Uterus (tissue), 4 donors: ENCODE data around the gene ARHGEF19. TPM values are rescaled to one million over a fixed set of nuclear protein-coding genes. Genes with fewer than 3 reads are reported as not detected.

Experiments
- DNase-seq, 2 donors: peaks; one replicate each; pipeline ENCODE4 v3.0.0-alpha.2; 2019 to 2020
- H3K27ac ChIP-seq, 2 donors: fragments of 200-600 bp; sonication (generic); 1 replicate in 1 of 2; 2 replicates in 1 of 2; pipeline ENCODE4 v1.5.1; 2016 to 2018
- H3K27me3 ChIP-seq, 2 donors: fragments of 200-600 bp; sonication (generic); one replicate each; pipeline ENCODE4 v1.5.1; 2018 to 2019; ENCODE audit warnings: control low read depth in 1 of 2
- H3K36me3 ChIP-seq, 2 donors: fragments of 200-600 bp; sonication (generic); one replicate each; pipeline ENCODE4 v1.5.1; 2019; ENCODE audit warnings: control low read depth in 1 of 2
- H3K4me1 ChIP-seq, 2 donors: fragments of 200-600 bp; sonication (generic); one replicate each; pipeline ENCODE4 v1.5.1; 2018 to 2019; ENCODE audit warnings: control low read depth in 1 of 2
- H3K4me3 ChIP-seq, 2 donors: fragments of 200-600 bp; sonication (generic); 1 replicate in 1 of 2; 2 replicates in 1 of 2; pipeline ENCODE4 v1.5.1; 2018 to 2019; ENCODE audit warnings: mild to moderate bottlenecking in 1 of 2
- H3K9me3 ChIP-seq, 2 donors: fragments of 200-600 bp; sonication (generic); one replicate each; pipeline ENCODE4 v1.5.1; 2019; ENCODE audit warnings: control low read depth in 1 of 2
- POLR2A ChIP-seq, 2 donors: fragments of 450-650 bp; IDR thresholded peaks; one replicate each; pipeline ENCODE4 v1.6.1; 2016; ENCODE audit warnings: antibody characterized with exemption in 2 of 2, mild to moderate bottlenecking in 1 of 2, moderate library complexity in 1 of 2
- intact Hi-C: fragments of 100-400 bp; cut with DNase I; formaldehyde crosslinking; loops from one replicate; pipeline ENCODE4 v1.15.1; 2023; ENCODE audit warnings: low total_unique reads
- total RNA-seq, 4 donors: library from RNA; depleted of rRNA in 3 of 4; stranded (reverse); fragments of >200 nt in 3 of 4; gene quantifications; one replicate each; pipeline versions ENCODE4 v1.1.0 to v1.2.4, GENCODE V29; 2014 to 2023
- TF ChIP-seq, protein P1 (sequence below), 4 experiments: fragments of 200-600 bp in 2 of 4; fragments of 450-650 bp in 2 of 4; sonication (generic) in 2 of 4; IDR thresholded peaks; one replicate each; pipeline ENCODE4 v1.5.1; 2016 to 2019; ENCODE audit warnings: antibody characterized with exemption in 4 of 4, mild to moderate bottlenecking in 2 of 4, moderate library complexity in 1 of 4
- donor health status: DM: yes; HTN: yes; CAD: no.

ARHGEF19 gene
- total RNA-seq, 4 donors from 2014 or later = 3.6 to 26.8 (median 12.2) TPM

DNA sequence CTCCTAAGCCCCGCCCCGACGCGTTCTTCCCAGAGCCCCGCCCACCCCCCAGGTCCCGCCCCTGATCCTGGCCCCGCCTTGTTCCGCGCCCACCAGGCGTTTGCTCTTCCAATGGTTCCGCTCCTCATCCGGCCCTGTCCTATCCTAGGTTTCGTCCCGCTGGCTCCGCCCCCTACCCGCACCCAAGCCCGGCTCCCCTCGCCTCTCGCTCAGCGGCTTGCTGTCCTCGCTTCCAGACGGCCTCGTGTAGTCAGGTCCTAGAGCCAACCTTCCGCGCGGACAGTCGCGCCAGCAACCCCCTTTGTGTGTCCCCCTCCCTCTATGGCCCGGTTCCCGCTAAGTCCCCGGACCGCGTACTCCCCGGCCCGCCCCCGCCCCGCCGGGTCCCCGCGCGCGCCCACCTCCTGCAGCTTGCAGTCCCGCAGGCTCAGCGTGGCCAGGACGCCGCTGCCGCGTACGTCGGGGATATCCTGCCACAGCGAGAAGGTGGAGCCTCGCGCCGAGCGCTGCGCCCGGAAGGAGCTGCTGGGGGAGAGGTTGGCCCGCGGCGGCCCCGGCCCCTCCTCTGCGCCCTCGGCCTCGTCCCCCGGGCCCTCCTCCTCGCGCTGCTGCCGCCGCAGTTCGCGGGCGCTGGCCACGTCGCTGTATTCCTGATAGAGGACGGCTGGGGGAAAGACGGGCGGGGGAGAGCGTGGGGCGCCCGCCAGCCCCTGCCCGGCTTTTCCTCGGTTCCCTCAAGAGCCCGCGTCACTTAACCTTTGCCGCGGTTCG lies 5.7 kb downstream of the ARHGEF19 start:
- peak overlapping the region; percentile 90 to 97 for H3K27ac ChIP-seq
- H3K4me1 ChIP-seq = peaks cover 0 to 7% of the 10 kb centered on the region in 2 donors
- peak; percentile 98 to 99 for DNase-seq
- intact Hi-C loops = loop anchor here (10.0 kb wide), 1 partner anchor 158 kb away; the partner anchor contains the start of gene SZRD1
- no peaks in the 10 kb centered on the region for H3K36me3 ChIP-seq
- no peaks in the 10 kb centered on the region for H3K9me3 ChIP-seq
- peak overlapping the region; percentile 53 to 58 for H3K4me3 ChIP-seq
- H3K27me3 ChIP-seq = no peaks in the 10 kb centered on the region
- TF ChIP-seq POLR2A (IDR thresholded peaks at IDR 0.05) = peak; percentile 83 to 85
- TF ChIP-seq, protein P1, sequence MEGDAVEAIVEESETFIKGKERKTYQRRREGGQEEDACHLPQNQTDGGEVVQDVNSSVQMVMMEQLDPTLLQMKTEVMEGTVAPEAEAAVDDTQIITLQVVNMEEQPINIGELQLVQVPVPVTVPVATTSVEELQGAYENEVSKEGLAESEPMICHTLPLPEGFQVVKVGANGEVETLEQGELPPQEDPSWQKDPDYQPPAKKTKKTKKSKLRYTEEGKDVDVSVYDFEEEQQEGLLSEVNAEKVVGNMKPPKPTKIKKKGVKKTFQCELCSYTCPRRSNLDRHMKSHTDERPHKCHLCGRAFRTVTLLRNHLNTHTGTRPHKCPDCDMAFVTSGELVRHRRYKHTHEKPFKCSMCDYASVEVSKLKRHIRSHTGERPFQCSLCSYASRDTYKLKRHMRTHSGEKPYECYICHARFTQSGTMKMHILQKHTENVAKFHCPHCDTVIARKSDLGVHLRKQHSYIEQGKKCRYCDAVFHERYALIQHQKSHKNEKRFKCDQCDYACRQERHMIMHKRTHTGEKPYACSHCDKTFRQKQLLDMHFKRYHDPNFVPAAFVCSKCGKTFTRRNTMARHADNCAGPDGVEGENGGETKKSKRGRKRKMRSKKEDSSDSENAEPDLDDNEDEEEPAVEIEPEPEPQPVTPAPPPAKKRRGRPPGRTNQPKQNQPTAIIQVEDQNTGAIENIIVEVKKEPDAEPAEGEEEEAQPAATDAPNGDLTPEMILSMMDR (IDR thresholded peaks at IDR 0.05) = peak in 1 of 4 experiments; percentile 3

DNA sequence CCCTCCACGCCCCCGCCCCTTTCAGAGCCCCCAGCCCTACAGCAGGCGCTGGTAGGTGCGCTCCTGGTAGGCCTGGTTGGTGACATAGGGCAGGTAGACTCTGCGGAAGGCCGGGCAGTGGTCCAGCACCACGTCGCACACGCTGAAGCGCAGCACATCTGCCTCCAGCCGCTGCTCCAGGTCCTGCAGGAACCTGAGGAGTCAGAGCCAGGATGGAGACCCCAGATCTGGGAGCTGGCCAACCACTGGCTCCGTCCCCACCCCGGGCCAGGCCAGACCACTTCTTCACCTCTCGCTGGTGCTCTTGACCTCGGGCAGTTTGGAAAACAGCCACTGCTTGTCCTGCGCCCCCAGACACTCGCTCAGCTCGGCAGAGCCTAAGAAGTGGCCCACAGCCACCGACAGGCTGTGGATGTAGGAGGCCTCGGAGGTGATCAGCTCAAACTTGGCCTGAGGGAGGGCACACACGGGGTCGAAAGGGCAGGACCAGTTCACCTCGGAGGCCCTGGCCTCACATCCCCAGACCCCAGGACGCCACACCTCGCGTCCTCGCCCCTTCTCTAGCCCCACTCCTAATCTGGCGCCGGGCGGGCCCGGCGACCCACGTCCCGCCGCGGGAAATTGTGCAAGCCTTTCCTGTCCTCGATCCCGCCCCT lies 6.4 kb downstream of the ARHGEF19 start:
- H3K27ac ChIP-seq = peak overlapping the region; percentile 90 to 97
- no peaks in the 10 kb centered on the region for H3K27me3 ChIP-seq
- peak overlapping the region; percentile 46 to 53 for H3K4me3 ChIP-seq
- no peaks in the 10 kb centered on the region for H3K36me3 ChIP-seq
- peaks cover 0 to 7% of the 10 kb centered on the region in 2 donors for H3K4me1 ChIP-seq
- peak in 1 of 2 donors; percentile 67 for DNase-seq
- intact Hi-C loops = loop anchor here (10.0 kb wide), 1 partner anchor 159 kb away; the partner anchor contains the start of gene SZRD1
- no peak for TF ChIP-seq POLR2A (IDR thresholded peaks at IDR 0.05)
- TF ChIP-seq, protein P1 (IDR thresholded peaks at IDR 0.05) = no peak
- H3K9me3 ChIP-seq = no peaks in the 10 kb centered on the region

DNA sequence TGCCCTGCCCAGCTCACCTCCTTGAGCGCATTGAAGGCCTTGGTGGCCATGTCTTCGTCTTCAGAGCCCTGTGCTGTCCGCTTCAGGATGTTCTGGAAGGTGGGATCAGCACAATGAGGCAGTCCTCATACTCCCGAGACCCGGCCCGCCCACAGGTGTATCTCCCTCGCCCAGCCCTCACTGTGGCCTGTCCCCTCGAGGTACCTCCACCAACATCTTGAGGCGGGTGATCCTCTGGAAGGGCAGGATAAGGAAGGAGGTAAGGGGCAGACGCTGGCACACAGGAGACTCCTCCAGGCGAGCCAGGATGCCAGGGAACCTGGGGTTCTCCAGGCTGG lies 7.1 kb downstream of the ARHGEF19 start:
- DNase-seq = peak in 1 of 2 donors; percentile 48
- H3K9me3 ChIP-seq = no peaks in the 10 kb centered on the region
- no peak for TF ChIP-seq POLR2A (IDR thresholded peaks at IDR 0.05)
- TF ChIP-seq, protein P1 (IDR thresholded peaks at IDR 0.05) = no peak

DNA sequence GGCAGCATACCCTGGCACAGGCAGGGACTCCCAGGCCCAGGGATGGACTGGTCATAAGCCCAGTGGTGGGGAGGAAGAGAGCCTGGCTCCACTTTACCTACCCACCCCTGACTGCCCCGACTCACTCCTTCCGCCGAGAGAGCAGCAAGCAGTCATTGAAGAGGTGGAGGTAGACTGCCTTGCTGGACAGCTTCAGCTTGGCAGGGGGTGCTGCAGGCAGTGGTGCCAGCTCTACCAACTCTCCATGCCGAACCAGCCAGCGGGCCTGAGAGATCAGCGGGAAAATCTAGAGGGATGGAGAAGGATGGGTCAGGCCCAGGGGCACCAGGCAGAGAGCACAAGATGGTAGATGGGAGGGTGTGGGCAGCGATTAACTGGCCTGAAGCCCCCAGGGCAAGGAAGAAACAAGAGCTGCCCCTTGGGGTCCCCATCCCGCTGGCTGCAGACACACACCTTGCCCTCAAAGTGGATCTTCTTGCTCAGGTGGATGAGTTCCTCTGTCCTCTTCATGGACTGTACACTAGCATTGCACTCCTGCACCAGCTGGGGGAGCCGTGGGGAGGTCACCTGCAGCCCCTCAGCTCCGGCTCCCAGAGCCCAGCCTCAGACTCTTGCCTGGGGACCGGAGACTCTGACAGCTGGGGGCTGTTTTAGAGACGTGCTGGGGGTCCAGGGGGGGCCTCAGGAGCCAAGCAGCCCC lies 7.7 kb downstream of the ARHGEF19 start:
- Histone ChIP-seq H3K9me3 (no peaks in the 10 kb centered on the region), H3K27ac (peak overlapping the region in 1 of 2 donors; percentile 97), H3K4me1 (peaks cover 0 to 7% of the 10 kb centered on the region in 2 donors), H3K4me3 (no peak overlapping the region), H3K36me3 (no peaks in the 10 kb centered on the region), H3K27me3 (no peaks in the 10 kb centered on the region)
- intact Hi-C loops = loop anchor here (10.0 kb wide), 1 partner anchor 160 kb away; the partner anchor contains the start of gene SZRD1
- DNase-seq = peak in 1 of 2 donors; percentile 53
- TF ChIP-seq POLR2A (IDR thresholded peaks at IDR 0.05) = no peak
- TF ChIP-seq, protein P1 (IDR thresholded peaks at IDR 0.05) = peak in 3 of 4 experiments; percentile 14 to 42 (median 18)

More for the DNA sequence above, 7.1 kb downstream of the ARHGEF19 start:
- intact Hi-C loops = loop anchor here (10.0 kb wide), 1 partner anchor 159 kb away; the partner anchor contains the start of gene SZRD1
- no peak overlapping the region for H3K4me3 ChIP-seq
- H3K27me3 ChIP-seq = no peaks in the 10 kb centered on the region
- H3K36me3 ChIP-seq = no peaks in the 10 kb centered on the region
- peaks cover 0 to 7% of the 10 kb centered on the region in 2 donors for H3K4me1 ChIP-seq
- H3K27ac ChIP-seq = peak overlapping the region; percentile 90 to 97
